GM12872 (cell line): ENCODE results near the gene CACNA1D.

Experiments
- TF ChIP-seq, protein P1 (sequence below): IDR thresholded peaks from 3 replicates; pipeline ENCODE4 v1.5.1; 2011; ENCODE audit warnings: low read depth, mild to moderate bottlenecking, low read length, moderate library complexity; ENCODE audit not compliant: insufficient read depth

The CACNA1D gene

DNA sequence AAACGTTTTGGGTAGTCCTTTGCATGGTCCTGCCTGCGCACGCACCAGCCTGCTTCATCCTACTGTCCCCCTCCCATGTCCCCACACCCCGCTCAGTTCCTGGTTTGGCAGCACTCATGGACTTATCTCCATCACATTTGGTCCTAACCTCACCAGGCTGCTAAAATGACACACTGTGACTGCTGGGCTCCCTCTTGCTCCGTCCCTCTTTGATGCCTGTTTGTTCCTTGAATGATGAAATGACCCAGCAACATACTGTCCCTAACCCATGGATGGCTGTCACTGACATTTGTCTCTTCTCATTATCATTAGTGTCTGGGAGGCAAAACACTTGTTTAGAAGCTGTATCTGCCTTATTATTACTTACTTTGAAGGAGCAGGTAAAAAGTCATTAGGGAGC, 271.3 kb downstream of the CACNA1D start:
- TF ChIP-seq, protein P1, sequence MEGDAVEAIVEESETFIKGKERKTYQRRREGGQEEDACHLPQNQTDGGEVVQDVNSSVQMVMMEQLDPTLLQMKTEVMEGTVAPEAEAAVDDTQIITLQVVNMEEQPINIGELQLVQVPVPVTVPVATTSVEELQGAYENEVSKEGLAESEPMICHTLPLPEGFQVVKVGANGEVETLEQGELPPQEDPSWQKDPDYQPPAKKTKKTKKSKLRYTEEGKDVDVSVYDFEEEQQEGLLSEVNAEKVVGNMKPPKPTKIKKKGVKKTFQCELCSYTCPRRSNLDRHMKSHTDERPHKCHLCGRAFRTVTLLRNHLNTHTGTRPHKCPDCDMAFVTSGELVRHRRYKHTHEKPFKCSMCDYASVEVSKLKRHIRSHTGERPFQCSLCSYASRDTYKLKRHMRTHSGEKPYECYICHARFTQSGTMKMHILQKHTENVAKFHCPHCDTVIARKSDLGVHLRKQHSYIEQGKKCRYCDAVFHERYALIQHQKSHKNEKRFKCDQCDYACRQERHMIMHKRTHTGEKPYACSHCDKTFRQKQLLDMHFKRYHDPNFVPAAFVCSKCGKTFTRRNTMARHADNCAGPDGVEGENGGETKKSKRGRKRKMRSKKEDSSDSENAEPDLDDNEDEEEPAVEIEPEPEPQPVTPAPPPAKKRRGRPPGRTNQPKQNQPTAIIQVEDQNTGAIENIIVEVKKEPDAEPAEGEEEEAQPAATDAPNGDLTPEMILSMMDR = no peak

DNA sequence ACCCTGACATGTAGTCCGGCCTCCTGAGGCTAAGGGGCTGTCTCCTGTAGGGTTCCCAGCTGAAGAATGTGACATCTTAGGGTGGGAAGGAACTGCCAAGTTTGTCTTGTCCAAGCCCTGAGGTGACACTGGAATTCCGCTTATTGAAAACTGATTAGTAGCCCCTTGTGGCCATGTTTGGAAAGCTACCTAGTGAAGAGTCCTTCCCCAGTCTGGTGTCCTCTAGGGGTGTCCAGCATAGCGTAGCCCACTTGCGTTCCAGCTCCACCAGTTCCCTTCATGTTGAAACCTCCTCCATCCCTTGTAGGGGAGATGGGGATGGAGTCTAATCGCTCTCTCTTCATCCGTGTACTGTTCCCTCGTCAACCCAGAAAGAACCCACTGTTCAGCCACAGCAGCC, 272.3 kb downstream of the CACNA1D start:
- TF ChIP-seq, protein P1 = no peak

DNA sequence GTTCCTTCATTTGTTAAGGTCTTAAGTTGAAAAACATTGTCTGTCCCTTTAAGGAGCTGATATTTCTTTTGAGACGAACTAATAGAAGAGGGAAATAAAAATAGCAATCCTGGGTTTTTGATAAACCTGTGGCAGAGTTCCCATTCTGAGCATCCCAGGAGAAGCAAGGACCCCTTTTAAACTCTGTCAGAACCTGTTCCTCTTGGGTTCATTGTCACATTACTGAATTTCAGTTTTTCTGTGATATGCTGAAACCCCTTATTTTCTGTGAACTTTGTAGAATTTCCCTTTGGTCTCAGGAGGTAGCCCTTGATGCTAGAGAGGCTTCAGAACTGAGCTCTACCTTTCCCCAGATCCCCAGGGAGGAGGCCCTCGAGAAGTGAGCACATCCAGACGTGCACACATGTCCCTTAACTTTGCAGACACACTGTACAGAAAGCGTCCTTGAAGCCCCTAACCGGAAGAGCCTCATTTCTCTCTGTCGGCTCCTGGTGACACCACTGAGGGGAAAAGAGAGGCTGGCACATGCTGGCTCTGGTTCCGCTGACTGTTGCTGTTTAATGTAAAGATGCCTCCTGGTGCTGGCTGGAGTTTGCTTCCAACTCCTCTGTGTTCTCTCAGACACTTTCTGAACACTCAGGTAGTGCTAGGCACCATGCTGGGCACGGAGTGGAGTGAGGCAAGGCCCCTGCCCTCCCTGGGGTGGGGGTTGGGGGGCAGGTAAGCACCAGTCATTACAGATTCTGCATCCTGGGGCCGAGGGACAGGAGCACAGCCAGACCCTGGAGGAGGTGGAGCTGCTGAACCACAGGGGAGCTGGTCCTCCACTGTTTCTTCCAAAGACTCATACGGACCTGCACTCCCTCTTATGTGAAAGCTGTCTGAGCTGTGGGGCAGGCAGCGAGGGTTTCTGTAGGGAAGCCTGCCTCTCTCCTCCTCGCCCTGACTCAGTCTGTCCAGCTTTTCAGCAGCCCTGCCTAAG, 274.4 kb downstream of the CACNA1D start:
- TF ChIP-seq, protein P1 = no peak

GRCh38 chr3:53772562-53772961, 278.2 kb downstream of the CACNA1D start:
- TF ChIP-seq, protein P1 = no peak

GRCh38 chr3:53773021-53773436, 278.6 kb downstream of the CACNA1D start:
- TF ChIP-seq, protein P1 = no peak

GRCh38 chr3:53773611-53774368, 279.4 kb downstream of the CACNA1D start:
- TF ChIP-seq, protein P1 = no peak; the same call in 2 of the 3 replicates

DNA sequence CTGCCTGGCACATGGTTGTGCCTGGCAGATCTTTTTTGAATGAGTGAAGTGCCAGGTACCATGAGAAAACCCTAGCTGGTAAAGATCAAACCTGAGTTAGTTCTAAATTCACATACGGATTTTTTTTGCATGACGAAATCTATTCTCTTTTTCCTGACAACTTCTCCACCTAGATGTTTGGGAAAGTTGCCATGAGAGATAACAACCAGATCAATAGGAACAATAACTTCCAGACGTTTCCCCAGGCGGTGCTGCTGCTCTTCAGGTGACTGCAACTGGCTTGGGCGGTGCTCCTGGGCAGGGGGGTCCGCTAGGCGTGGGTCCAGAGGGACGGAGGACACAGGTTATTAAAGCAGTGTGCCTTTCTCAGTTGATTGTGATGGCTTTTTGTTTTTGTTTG, 280.0 kb downstream of the CACNA1D start:
- TF ChIP-seq, protein P1 = no peak
